22Rv1 (cell line): Measurements from ENCODE around the gene TLR6.

ENCODE experiments used
- H3K27ac ChIP-seq: fragments of 450-650 bp; 2 replicates; pipeline ENCODE4 v1.5.1; 2017
- CTCF ChIP-seq: fragments of 450-650 bp; IDR thresholded peaks from 2 replicates; pipeline ENCODE4 v1.5.1; 2017; ENCODE audit warnings: mild to moderate bottlenecking
- ZFX ChIP-seq: fragments of 450-650 bp; IDR thresholded peaks from 2 replicates; pipeline ENCODE4 v1.6.1; 2017; ENCODE audit warnings: antibody characterized with exemption, borderline replicate concordance

The TLR6 gene

DNA sequence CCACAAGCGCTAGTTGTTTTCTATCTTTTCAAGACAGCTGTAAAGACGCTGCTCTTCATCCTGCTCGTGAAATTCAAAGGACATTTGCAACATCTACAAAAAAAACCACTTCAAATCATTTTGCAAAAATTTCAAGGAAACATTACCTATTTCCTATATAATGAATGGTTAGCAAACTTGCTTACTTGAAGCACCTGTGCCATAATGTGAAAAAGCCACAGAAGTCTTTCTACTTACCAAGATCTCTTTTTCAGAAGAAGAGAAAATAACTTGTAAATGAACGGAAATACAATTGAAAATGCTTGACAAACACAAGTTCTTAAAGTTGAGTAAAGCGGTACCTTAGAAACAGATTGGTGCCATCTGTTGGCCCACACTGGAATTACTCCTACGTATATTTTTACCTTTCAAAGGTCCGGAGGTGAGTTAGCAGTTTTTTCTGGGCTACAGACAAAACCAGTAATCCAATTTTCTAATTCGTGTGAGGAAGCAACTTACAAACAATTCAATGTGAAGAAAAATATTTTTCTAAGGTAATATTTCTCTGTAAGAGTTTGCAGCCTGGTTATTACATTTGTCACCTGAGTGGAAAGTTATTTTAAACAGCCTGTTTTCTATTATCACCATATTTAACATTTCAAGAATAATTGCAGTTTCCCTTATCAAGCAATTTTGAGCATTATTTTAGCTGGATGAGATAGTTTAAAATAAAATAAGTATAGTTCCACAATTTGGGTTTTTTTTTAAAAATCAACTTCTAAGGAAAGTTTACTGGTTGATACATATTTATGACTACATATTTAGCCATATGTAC lies at the start of gene TLR6:
TSS of gene TLR6 (minus strand) at position 294 of the 814 bp plus-strand sequence. CDS start 27,344 bp downstream, outside the sequence.
- TF ChIP-seq ZFX = no peak
- TF ChIP-seq CTCF = peak; percentile 90
- H3K27ac ChIP-seq = 0 out of 2 replicates have a peak within 1 kb of the TSS, but pooled peaks have one; percentile 14

DNA sequence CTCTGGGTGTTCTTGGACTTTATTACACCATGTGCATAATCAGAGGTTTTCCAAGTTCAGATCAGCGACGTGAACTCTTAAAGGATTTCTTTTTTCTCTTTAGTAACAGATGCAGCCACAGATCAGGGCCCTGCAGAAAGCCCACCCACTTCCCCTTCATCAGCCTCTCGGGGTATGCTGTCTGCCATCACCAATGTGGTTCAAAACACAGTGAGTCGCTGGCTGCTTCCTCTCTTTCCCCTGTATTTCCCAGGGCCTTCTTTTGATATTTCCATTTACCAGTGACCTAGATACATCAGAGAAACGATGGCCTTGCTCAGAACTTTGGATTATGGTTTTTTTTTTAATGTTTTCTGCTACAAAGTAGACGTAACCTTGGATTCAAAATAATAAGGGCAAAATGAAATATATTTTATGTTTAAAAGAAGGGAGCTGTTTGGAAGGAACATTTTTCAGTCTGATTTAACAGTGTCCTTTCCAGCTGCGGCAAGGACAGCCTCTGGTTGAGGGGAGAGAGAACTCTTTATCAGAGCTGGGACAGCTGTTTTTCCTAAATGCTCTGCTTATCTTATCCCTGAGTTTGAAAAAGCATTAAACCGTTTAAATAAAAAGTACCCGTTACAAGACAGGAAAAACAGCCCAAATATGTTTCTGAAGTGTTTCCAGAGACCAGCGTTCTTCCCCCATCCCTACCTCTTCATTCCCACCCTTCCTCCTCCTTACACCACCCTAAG lies 49.2 kb upstream of the TLR6 start:
- TF ChIP-seq CTCF (no peak), ZFX (no peak)
- H3K27ac ChIP-seq = no peak overlapping the region; the same call in 1 of the 2 replicates

GRCh38 chr4:38904682-38905081 lies 48.1 kb upstream of the TLR6 start:
- H3K27ac ChIP-seq = peak overlapping the region; percentile 62
- TF ChIP-seq CTCF (no peak), ZFX (no peak)

DNA sequence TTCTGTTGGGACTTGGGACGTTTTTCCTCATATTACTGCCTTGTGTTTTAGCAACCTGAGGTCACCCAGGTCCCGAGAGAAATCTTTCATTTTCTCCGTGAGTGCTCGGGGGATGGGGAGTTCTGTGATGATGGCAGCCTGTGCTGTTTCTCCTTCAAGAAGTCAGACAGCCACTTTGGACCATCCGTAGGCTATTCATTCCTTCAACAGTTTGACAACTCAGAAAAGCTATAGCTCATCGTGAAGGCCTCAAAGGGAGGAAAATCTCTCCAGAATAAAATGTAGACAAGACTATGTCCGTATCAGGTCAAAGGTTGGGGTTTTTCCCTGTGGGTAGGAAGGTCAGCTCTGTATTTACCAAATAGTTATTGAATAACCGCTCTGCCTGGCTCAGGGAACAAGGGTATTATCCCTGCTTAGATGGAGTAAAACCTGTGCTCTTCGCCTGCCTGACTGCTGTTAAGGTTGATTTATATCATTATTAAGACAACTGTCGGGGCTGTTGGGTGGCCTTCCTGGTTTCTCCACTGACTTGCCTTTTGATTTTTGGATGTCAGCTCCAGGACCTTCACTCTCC lies 47.6 kb upstream of the TLR6 start:
- no peak for TF ChIP-seq ZFX
- no peak for TF ChIP-seq CTCF
- peak overlapping the region; percentile 62 for H3K27ac ChIP-seq

DNA sequence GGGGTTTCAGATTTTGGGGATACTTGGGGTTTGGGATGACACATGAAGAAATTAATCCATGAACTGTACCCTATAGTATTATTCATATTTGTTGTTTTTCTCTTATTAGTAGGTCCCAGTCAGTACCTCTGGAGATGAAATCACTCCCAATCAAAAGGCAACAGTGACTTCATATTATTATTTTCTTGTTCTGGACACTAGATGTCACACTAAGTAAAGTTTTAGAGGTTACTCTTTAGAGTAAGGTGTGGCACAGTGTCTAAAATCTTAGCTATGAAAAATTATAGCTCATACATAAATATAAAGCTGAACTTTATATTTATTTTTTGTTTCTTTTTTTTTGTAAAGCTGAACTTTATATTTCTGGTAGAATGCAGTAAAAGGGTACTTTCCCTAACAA lies 46.1 kb upstream of the TLR6 start:
- TF ChIP-seq ZFX (no peak), CTCF (peak; percentile 60)
- H3K27ac ChIP-seq = no peak overlapping the region; the same call in 1 of the 2 replicates

DNA sequence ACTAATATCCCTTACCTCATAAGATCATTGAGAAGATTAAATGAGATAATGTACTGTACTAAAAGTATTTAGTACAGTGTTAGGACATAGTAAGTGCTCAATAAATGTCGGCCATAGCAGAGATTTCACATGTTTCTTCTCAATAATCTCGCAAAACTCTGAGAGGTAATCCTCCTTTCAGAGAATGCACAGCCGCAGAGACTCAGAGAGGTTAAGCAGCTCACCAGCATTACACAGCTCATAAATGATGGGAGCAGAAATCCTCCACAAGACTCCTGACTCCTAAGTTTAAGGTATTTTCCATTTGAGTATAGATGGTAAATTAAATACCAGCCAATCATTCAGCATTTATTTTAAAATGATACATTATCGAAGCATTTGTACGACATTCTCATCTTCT lies 45.6 kb upstream of the TLR6 start:
- TF ChIP-seq CTCF = no peak
- no peak for TF ChIP-seq ZFX
- no peak overlapping the region for H3K27ac ChIP-seq
